HepG2 (cell line): ENCODE measurements around the gene PIM3. TPM values are rescaled to one million over a fixed set of nuclear protein-coding genes. Genes with fewer than 3 reads are reported as not detected.

Experiments used
- ATAC-seq: fragments of 200-7000 bp; cut with Tn5 transposase; 3 replicates; pipeline ENCODE4 v1.9.1; 2020; ENCODE audit warnings: mild to moderate bottlenecking, moderate library complexity
- BruUV-seq: library from RNA; stranded (reverse); fragments of 400-500 nt; replicated peaks from 2 replicates; lab custom pipeline; 2021; lab: Mats Ljungman, UMichigan
- CTCF ChIA-PET: fragments of 300-600 bp; formaldehyde crosslinking; extraction: SDS; loops from one replicate; lab custom pipeline; 2021; ENCODE audit warnings: low total read pairs, inconsistent platforms, low intra/inter-chr PET ratio; lab: Yijun Ruan, JAX
- POLR2A ChIA-PET: fragments of 350-600 bp; sonication (Branson Sonifier 250); formaldehyde crosslinking; loops from one replicate; lab custom pipeline; 2020; ENCODE audit warnings: antibody characterized with exemption, inconsistent platforms; lab: Yijun Ruan, JAX
- DNase-seq: peaks from one replicate; pipeline ENCODE4 v3.0.0-alpha.2; 2015; ENCODE audit warnings: low spot score
- FAIRE-seq: peaks from 3 replicates; lab custom pipeline; 2011; peaks lifted over from hg19 to GRCh38; lab: Jason Lieb, UNC
- H2AFZ ChIP-seq: one replicate; pipeline ENCODE4 v1.6.1; 2011; ENCODE audit warnings: low read length, inconsistent platforms
- H3K27ac ChIP-seq: fragments of 300-600 bp; 3 replicates; pipeline ENCODE4 v1.8.0; 2011; ENCODE audit warnings: mixed run types, mild to moderate bottlenecking, mixed read lengths, low read length, inconsistent platforms; ENCODE audit not compliant: insufficient read depth; ENCODE audit errors: extremely low read length
- H3K27me3 ChIP-seq, 2 experiments: fragments of 200-600 bp in 1 of 2; 2 replicates in 1 of 2; 3 replicates in 1 of 2; pipeline versions ENCODE4 v1.6.0 to v1.8.0; 2011; ENCODE audit warnings: low read length in 2 of 2, mild to moderate bottlenecking in 2 of 2, moderate library complexity in 2 of 2, inconsistent platforms in 1 of 2; ENCODE audit not compliant: insufficient read depth in 2 of 2, control insufficient read depth in 1 of 2
- H3K36me3 ChIP-seq, 2 experiments: fragments of 200-600 bp in 1 of 2; replicated peaks in 1 of 2; 2 replicates in 1 of 2; 3 replicates in 1 of 2; pipeline versions ENCODE4 v1.5.1 to v1.8.0; 2011; ENCODE audit warnings: low read length in 2 of 2, inconsistent platforms in 1 of 2; ENCODE audit not compliant: insufficient read depth in 2 of 2, control insufficient read depth in 1 of 2
- H3K4me1 ChIP-seq: 2 replicates; pipeline ENCODE4 v1.5.1; 2012; ENCODE audit warnings: low read length, inconsistent platforms; ENCODE audit not compliant: insufficient read depth
- H3K4me2 ChIP-seq: 2 replicates; pipeline ENCODE4 v1.6.0; 2011; ENCODE audit warnings: low read depth, low read length, inconsistent platforms
- H3K4me3 ChIP-seq, 3 experiments: fragments of 200-600 bp in 1 of 3; sonication (generic), shearing (Covaris generic) in 1 of 3; replicated peaks in 1 of 3; 2 replicates each; pipeline ENCODE4 v1.5.1; 2011 to 2016; ENCODE audit warnings: low read length in 3 of 3, inconsistent platforms in 2 of 3, low read depth in 2 of 3, mild to moderate bottlenecking in 2 of 3, control low read depth in 1 of 3, mixed read lengths in 1 of 3; ENCODE audit not compliant: insufficient read depth in 1 of 3
- H3K79me2 ChIP-seq: one replicate; pipeline ENCODE4 v1.6.1; 2011; ENCODE audit warnings: low read length, inconsistent platforms; ENCODE audit not compliant: insufficient read depth
- H3K9ac ChIP-seq: 2 replicates; pipeline ENCODE4 v1.6.0; 2011; ENCODE audit warnings: mild to moderate bottlenecking, low read depth, low read length, inconsistent platforms; ENCODE audit not compliant: insufficient read depth
- H3K9me3 ChIP-seq: 2 replicates; pipeline ENCODE4 v1.5.1; 2012; ENCODE audit warnings: mild to moderate bottlenecking, low read length
- H4K20me1 ChIP-seq: 2 replicates; pipeline ENCODE4 v1.6.0; 2011; ENCODE audit warnings: inconsistent platforms, mild to moderate bottlenecking, low read length, moderate library complexity; ENCODE audit not compliant: insufficient read depth
- ETV5 ChIP-seq: IDR thresholded peaks from 2 replicates; pipeline ENCODE4 v1.6.1; 2018; ENCODE audit warnings: missing biosample characterization, missing genetic modification reagents, inconsistent platforms, borderline replicate concordance
- FOXP1 ChIP-seq, 2 experiments: fragments of 450-650 bp in 1 of 2; IDR thresholded peaks; 2 replicates each; pipeline ENCODE4 v1.6.1; 2017 to 2018; ENCODE audit warnings: antibody characterized with exemption in 1 of 2
- HES4 ChIP-seq: sonication (generic); formaldehyde crosslinking; IDR thresholded peaks from 2 replicates; pipeline ENCODE4 v1.9.0; 2021; ENCODE audit warnings: mild to moderate bottlenecking, missing genetic modification reagents, borderline replicate concordance
- MXI1 ChIP-seq: IDR thresholded peaks from 3 replicates; pipeline ENCODE4 v1.6.1; 2012; ENCODE audit warnings: low read depth, low read length, inconsistent platforms, borderline replicate concordance
- SMARCE1 ChIP-seq: fragments of 450-650 bp; IDR thresholded peaks from 2 replicates; pipeline ENCODE4 v1.6.1; 2017; ENCODE audit warnings: borderline replicate concordance
- ZNF253 ChIP-seq: sonication (generic); formaldehyde crosslinking; IDR thresholded peaks from 2 replicates; pipeline ENCODE4 v1.8.0; 2022; ENCODE audit warnings: mild to moderate bottlenecking, missing genetic modification reagents, borderline replicate concordance
- ZNF430 ChIP-seq: sonication (generic); formaldehyde crosslinking; IDR thresholded peaks from 2 replicates; pipeline ENCODE4 v1.9.0; 2021; ENCODE audit warnings: mild to moderate bottlenecking, missing genetic modification reagents
- ZNF446 ChIP-seq: sonication (generic); formaldehyde crosslinking; IDR thresholded peaks from 2 replicates; pipeline ENCODE4 v1.5.0; 2020; ENCODE audit warnings: mild to moderate bottlenecking, missing genetic modification reagents
- ZNF552 ChIP-seq: sonication (generic); formaldehyde crosslinking; IDR thresholded peaks from 2 replicates; pipeline ENCODE4 v1.9.0; 2022; ENCODE audit warnings: missing genetic modification reagents, mild to moderate bottlenecking, borderline replicate concordance
- WGBS: methylation state at CpG from one replicate; pipeline ENCODE4 v1.1.6; 2017; ENCODE audit warnings: low lambda C conversion rate; 5-methylcytosine and 5-hydroxymethylcytosine counted together
- in situ Hi-C: cut with HindIII; loops from 2 replicates; pipeline ENCODE4 v1.10.0; 2017; ENCODE audit warnings: low pct_unique_long_range_greater_than_20kb; ENCODE audit not compliant: extremely low pct_ligation_motif_present
- intact Hi-C: fragments of 100-400 bp; cut with micrococcal nuclease; formaldehyde crosslinking; loops from one replicate; pipeline ENCODE4 v1.10.0; 2022; ENCODE audit not compliant: unreplicated experiment
- polyA plus RNA-seq, 8 experiments: library from polyadenylated mRNA; depleted of rRNA in 3 of 8; stranded (reverse) in 7 of 8; unstranded in 1 of 8; fragments of >200 nt; fragmentation: Illumina TruSeq in 4 of 8; extraction: Trizol in 4 of 8; gene quantifications; 2 replicates each; pipeline versions ENCODE4 v1.2.1 to v1.2.3, GENCODE V29; 2011 to 2016; ENCODE audit warnings: low read depth in 4 of 8, missing spikeins in 1 of 8, mixed read lengths in 1 of 8; ENCODE audit not compliant: insufficient read depth in 1 of 8
- total RNA-seq, 5 experiments: library from RNA; depleted of rRNA; stranded (reverse); fragments of >200 nt; fragmentation: Illumina TruSeq; extraction: Trizol; gene quantifications; 2 replicates each; pipeline ENCODE4 v1.2.3, GENCODE V29; 2016; ENCODE audit warnings: low read depth in 1 of 5
- TF ChIP-seq, protein P1 (sequence below): sonication (generic); formaldehyde crosslinking; IDR thresholded peaks from 2 replicates; pipeline ENCODE4 v1.5.0; 2020; ENCODE audit warnings: mild to moderate bottlenecking, low read depth, missing genetic modification reagents, borderline replicate concordance
- TF ChIP-seq, protein P2 (sequence below): sonication (generic); formaldehyde crosslinking; IDR thresholded peaks from 2 replicates; pipeline ENCODE4 v1.5.1; 2020; ENCODE audit warnings: mild to moderate bottlenecking, missing genetic modification reagents, borderline replicate concordance
- TF ChIP-seq, protein P3 (sequence below): sonication (generic); formaldehyde crosslinking; IDR thresholded peaks from 2 replicates; pipeline ENCODE4 v1.9.0; 2022; ENCODE audit warnings: low read depth, missing genetic modification reagents
- TF ChIP-seq, protein P4 (sequence below): IDR thresholded peaks from 2 replicates; pipeline ENCODE4 v1.6.1; 2018; ENCODE audit warnings: missing genetic modification reagents, mild to moderate bottlenecking, missing compliant biosample characterization

The PIM3 gene
- total and polyA plus RNA-seq, 2 of the 13 experiments (the other 11 are each of a cell fraction or from before 2014, with no cell fraction given) = 21.6 to 31.2 TPM

DNA sequence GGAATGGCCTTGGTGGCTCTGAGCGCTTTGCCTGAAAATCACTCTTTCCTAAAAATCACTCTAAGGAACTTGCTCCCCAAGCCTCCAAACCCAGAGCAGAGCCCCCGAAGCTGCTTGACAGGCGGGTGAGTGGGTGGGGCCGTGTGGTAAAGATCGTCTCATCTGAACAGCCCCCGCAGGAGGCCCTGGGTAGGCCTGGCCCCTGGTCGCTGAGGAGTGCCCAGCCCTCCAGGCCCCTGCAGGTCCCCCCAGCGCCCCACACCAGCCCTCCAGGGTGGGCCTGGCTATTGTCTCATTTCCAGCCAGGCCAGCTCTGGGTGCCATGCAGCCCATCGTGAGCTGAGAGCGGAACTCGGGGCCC, 17.2 kb upstream of the PIM3 start (continued):
- TF ChIP-seq FOXP1 (IDR thresholded peaks at IDR 0.05) (no peak), FOXP1 (CRISPR knock-in tag; IDR thresholded peaks at IDR 0.05) (no peak)

DNA sequence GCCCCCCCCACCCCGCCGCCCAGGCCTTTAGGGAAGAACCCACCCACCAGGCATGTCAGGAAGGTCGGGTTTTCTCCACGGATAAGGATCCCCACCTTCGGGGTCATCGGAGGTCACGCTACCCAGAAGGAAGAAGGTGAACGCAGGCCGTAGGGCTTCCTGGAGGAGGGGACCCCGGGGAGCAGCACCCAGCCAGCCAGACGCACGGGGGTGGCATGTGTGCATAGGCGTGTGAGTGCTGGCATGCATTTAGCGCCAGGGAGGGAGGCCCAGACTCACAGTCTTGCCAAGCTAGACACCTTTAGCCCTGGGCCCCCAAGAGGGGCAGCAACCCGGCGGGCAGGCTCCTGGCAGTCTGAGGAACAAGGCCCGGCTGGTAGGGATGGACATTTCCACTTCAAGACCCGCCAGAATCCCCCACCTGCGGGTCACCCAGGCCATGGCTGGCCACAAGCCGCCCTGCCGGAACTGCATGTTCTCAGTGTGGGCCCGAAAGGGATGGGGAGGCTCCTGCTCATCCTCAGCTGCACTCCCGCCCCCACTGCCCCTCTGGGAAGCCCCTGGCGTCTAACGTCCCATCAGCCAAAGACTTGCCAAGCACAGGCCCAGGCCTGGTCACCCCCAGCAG, 16.7 kb upstream of the PIM3 start:
- Histone ChIP-seq H3K79me2 (peaks cover 3% of the 10 kb centered on the region), H3K4me2 (peak overlapping the region; percentile 92), H3K27me3 (no peaks in the 10 kb centered on the region), H3K4me1 (peaks cover 98% of the 10 kb centered on the region), H3K4me3 (peak overlapping the region; percentile 60 to 82 (median 76)), H3K27ac (peak overlapping the region; percentile 89), H3K36me3 (no peaks in the 10 kb centered on the region), H3K9me3 (no peaks in the 10 kb centered on the region), H3K9ac (peak overlapping the region; percentile 91), H2AFZ (no peak overlapping the region), H4K20me1 (no peaks in the 10 kb centered on the region)
- POLR2A ChIA-PET = interaction anchor here (1.5 to 18.6 kb wide), 3 partner anchors 8 to 20 kb away, joined by 8 to 722 read pairs (median 22); partner anchors contain the start of gene PIM3
- intact Hi-C loops (no loop called here), in situ Hi-C loops (no loop called here)
- DNase-seq (no peak), FAIRE-seq (no peak), ATAC-seq (no peak)
- BruUV-seq = no TSS peak
- CTCF ChIA-PET = no interaction called here
- WGBS = 15% methylated on average over 4 of the region's 25 CpGs
- no peak for TF ChIP-seq ZNF446
- no peak for TF ChIP-seq MXI1
- TF ChIP-seq, protein P1, sequence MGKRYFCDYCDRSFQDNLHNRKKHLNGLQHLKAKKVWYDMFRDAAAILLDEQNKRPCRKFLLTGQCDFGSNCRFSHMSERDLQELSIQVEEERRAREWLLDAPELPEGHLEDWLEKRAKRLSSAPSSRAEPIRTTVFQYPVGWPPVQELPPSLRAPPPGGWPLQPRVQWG (CRISPR knock-in tag) = no peak
- TF ChIP-seq, protein P2, sequence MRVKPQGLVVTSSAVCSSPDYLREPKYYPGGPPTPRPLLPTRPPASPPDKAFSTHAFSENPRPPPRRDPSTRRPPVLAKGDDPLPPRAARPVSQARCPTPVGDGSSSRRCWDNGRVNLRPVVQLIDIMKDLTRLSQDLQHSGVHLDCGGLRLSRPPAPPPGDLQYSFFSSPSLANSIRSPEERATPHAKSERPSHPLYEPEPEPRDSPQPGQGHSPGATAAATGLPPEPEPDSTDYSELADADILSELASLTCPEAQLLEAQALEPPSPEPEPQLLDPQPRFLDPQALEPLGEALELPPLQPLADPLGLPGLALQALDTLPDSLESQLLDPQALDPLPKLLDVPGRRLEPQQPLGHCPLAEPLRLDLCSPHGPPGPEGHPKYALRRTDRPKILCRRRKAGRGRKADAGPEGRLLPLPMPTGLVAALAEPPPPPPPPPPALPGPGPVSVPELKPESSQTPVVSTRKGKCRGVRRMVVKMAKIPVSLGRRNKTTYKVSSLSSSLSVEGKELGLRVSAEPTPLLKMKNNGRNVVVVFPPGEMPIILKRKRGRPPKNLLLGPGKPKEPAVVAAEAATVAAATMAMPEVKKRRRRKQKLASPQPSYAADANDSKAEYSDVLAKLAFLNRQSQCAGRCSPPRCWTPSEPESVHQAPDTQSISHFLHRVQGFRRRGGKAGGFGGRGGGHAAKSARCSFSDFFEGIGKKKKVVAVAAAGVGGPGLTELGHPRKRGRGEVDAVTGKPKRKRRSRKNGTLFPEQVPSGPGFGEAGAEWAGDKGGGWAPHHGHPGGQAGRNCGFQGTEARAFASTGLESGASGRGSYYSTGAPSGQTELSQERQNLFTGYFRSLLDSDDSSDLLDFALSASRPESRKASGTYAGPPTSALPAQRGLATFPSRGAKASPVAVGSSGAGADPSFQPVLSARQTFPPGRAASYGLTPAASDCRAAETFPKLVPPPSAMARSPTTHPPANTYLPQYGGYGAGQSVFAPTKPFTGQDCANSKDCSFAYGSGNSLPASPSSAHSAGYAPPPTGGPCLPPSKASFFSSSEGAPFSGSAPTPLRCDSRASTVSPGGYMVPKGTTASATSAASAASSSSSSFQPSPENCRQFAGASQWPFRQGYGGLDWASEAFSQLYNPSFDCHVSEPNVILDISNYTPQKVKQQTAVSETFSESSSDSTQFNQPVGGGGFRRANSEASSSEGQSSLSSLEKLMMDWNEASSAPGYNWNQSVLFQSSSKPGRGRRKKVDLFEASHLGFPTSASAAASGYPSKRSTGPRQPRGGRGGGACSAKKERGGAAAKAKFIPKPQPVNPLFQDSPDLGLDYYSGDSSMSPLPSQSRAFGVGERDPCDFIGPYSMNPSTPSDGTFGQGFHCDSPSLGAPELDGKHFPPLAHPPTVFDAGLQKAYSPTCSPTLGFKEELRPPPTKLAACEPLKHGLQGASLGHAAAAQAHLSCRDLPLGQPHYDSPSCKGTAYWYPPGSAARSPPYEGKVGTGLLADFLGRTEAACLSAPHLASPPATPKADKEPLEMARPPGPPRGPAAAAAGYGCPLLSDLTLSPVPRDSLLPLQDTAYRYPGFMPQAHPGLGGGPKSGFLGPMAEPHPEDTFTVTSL (CRISPR knock-in tag) = no peak
- TF ChIP-seq HES4 (CRISPR knock-in tag) = 0 out of 2 replicates have a peak, but pooled peaks have one; percentile 19
- no peak for TF ChIP-seq ZNF552 (CRISPR knock-in tag)
- TF ChIP-seq, protein P3, sequence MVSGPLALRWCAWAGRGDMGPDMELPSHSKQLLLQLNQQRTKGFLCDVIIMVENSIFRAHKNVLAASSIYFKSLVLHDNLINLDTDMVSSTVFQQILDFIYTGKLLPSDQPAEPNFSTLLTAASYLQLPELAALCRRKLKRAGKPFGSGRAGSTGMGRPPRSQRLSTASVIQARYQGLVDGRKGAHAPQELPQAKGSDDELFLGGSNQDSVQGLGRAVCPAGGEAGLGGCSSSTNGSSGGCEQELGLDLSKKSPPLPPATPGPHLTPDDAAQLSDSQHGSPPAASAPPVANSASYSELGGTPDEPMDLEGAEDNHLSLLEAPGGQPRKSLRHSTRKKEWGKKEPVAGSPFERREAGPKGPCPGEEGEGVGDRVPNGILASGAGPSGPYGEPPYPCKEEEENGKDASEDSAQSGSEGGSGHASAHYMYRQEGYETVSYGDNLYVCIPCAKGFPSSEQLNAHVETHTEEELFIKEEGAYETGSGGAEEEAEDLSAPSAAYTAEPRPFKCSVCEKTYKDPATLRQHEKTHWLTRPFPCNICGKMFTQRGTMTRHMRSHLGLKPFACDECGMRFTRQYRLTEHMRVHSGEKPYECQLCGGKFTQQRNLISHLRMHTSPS (CRISPR knock-in tag) = 0 out of 2 replicates have a peak, but pooled peaks have one; percentile 19
- 0 out of 2 replicates have a peak, but pooled peaks have one; percentile 28 for TF ChIP-seq ZNF430
- no peak for TF ChIP-seq ETV5
- no peak for TF ChIP-seq ZNF253 (CRISPR knock-in tag)
- no peak for TF ChIP-seq SMARCE1
- TF ChIP-seq, protein P4, sequence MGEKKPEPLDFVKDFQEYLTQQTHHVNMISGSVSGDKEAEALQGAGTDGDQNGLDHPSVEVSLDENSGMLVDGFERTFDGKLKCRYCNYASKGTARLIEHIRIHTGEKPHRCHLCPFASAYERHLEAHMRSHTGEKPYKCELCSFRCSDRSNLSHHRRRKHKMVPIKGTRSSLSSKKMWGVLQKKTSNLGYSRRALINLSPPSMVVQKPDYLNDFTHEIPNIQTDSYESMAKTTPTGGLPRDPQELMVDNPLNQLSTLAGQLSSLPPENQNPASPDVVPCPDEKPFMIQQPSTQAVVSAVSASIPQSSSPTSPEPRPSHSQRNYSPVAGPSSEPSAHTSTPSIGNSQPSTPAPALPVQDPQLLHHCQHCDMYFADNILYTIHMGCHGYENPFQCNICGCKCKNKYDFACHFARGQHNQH = 0 out of 2 replicates have a peak, but pooled peaks have one; percentile 22
